CD4-positive, alpha-beta T cell treated with Interleukin-4 for 4 hours (primary cell): ENCODE data around the gene PTGS1.
"Not testable (repeated sequence)": the region's sequence is repeated elsewhere in the genome, so short reads cannot be mapped to it uniquely, and the experiment has no call there.

Source experiments
- DNase-seq: peaks from one replicate; pipeline ENCODE4 v3.0.0-alpha.2; 2020

The PTGS1 gene

DNA sequence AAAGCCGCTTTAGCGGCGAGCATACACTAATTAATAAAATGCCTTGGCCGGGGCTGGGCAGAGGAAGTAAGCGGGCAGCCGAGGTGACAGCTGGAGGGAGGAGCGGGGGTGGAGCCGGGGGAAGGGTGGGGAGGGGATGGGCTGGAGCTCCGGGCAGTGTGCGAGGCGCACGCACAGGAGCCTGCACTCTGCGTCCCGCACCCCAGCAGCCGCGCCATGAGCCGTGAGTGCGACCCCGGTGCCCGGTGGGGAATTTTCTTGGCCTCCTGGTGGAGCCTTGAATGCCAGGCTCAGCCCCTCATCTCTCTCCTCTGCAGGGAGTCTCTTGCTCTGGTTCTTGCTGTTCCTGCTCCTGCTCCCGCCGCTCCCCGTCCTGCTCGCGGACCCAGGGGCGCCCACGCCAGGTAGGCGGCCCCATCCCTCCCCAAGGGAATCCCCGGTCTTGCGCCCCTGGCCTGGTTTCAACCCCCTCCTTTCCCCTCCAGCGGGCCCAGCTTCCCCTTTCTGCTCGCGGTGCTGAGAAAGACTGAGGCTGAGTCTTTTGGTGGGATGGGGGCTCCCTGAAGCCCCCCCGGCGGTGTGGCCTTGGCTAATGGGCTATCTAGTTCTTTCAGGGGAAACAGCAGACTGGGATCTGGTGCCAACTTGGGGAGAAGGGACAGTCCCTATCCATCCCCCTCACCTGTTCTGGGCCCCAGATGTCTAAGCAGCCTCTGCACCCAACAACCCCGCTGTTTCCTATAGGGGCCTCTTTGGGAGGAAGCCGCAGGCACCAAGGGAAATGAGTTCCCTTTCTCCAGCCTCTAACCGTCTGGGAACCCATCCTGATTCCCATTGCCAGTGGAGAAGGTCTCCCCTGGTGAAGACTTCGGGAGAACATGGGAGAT, at the start of gene PTGS1:
Gene PTGS1 (plus strand): TSS at position 156 of the 887 bp plus-strand sequence. CDS start 61 bp downstream, at position 217.
- DNase-seq, result no peak

- DNase-seq, result no peak
Observed at GRCh38 chr9:122322553-122322952, 48.3 kb upstream of the PTGS1 start.

- DNase-seq, result not testable (repeated sequence)
Observed at GRCh38 chr9:122324665-122325064, 46.2 kb upstream of the PTGS1 start.

DNA sequence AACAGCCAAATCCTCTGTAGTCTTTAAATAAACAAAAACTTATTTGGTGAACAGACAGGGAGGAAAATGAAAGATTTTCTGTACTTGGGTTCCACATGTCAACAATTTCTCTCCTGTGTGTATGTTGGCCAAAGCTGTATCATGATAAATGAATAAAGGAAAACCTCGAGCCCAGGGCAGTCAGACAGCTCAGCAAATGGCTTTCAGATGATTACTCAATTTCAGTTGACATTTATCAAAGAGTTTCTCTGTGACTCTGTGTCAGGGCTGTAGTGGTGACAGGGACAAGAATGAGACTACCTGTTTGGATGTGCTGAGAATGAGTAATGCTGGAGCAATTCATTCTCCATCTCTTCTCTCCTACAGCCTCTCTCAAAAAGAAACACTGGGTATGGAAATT, 45.7 kb upstream of the PTGS1 start:
- DNase-seq, result no peak

- DNase-seq, result no peak
Observed at GRCh38 chr9:122327175-122327574, 43.6 kb upstream of the PTGS1 start.

GRCh38 chr9:122329597-122329996, 41.2 kb upstream of the PTGS1 start:
- no peak for DNase-seq

GRCh38 chr9:122330466-122330865, 40.4 kb upstream of the PTGS1 start:
- DNase-seq, result not testable (repeated sequence)

- DNase-seq, result no peak
Observed at GRCh38 chr9:122331523-122331927, 39.3 kb upstream of the PTGS1 start.

DNA sequence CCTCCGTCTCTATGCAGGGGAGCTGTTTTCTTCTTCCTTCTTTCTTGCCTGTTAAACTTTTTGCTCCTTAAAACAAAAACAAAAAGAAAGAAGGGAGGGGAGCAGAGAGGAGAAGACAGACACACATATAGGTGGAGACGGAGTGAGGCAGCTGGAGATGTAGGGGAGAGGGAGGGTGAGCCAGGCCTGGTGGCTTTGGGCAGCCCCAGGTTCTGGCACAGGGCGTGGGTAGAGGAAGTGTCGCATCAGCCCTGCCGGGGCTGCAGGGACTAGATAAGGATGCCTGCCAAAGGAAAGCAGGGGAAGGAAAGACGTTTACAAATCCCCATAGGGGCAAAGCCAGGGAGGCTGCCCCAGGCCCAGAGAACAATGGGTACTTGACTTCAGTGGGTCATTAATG, 38.7 kb upstream of the PTGS1 start:
- DNase-seq, result no peak

DNA sequence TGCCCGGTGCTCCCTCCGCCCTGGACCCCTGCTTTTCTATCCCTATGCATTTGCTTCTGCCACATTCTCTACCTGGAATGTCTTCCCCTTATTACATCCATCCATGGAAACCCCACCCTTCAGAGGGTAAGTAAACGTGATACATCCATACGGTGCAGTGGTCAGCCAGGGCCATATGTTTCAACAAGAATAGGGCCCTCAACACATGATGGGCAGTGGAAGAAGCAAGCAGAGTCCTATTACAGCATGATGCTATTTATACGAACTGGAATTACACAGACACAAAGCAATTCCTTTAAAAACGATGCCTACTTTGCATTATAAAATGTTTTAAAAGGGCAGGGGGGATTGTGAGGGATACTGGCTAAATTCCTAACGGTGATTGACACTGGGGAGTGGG, 38.2 kb upstream of the PTGS1 start:
- no peak for DNase-seq

DNA sequence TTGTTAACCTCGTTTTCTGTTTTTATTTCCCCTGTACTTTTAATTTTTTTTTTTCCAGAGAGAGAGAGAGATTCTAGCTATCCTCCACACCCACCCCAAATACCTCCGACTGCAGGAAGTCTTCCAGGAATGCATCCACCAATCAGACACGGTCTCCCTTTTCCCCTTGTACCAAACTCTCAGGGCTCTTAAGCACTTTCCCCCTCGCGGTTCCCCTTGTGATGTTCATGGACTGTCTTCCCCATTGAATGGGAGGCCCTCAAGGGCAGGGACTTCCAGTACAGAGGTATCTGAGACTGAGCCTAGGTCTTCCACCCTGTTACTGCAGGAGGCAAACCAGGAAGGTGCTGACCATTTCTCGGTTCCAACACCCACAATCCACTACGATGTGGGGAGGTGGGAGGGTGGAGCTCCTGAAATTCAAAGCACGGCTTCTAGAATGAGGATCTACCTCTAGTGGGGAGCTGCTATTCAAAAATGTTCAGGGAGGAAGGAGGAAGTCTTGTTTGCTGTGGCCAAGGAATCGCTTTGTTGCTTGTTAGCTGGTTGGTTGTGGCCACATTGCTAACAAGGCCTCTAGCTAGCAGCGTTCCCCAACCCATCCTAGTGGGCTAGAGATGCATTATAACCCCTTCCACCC, 37.5 kb upstream of the PTGS1 start:
- DNase-seq, result no peak

GRCh38 chr9:122334916-122335315, 35.9 kb upstream of the PTGS1 start:
- DNase-seq, result no peak

- no peak for DNase-seq
Observed at GRCh38 chr9:122336189-122336588, 34.6 kb upstream of the PTGS1 start.

DNA sequence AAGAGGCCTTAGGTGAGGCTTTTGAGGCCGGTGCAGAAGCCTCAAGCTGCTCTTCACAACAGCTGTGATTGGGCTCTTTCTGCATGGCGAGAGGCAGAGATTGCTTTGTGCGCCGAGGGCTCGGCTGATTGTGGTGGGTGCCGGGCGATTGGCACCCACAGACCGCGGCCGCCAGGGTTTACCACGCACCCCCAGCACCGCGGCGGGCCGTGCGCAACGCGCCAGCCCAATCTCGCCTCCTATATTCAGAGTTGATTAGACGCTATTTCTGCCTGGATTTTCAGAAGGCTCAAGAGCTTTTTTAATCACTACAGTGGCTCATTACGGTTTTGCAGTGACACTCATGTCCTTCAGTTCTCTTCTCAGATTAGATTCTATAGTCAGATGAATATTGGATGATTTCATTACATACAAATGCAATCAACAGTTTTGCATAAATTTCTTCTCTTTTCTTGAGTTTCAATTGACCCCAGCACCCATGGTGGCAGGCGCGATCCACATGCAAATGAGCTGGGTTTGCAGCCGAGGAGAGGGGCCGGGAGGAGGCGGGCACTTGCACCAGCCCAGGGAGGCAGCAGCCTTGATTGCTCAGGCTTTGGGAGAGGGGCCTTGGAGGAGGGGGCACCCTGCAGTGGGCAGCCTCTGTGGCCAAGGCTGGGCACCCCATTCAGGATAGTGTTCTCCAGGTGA, 33.8 kb upstream of the PTGS1 start:
- DNase-seq, result no peak

DNA sequence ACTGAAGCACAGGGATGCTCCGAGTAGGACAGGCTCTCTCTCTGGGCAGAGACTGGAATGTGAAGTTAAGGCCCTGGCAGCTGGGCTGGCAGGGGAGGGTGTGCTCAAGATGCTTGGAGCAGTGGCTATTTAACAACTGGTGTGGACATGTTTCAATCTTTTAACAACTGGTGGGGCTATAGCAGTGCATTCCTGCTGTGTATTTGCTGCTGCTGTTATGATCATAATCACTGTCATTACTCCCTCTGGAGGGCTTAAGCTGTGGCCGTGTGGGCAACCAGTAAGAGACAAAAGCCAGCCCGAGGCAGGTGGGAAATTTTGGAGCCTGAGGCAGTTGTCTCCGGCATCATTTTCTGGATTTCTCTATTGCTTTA, 33.3 kb upstream of the PTGS1 start:
- no peak for DNase-seq

DNA sequence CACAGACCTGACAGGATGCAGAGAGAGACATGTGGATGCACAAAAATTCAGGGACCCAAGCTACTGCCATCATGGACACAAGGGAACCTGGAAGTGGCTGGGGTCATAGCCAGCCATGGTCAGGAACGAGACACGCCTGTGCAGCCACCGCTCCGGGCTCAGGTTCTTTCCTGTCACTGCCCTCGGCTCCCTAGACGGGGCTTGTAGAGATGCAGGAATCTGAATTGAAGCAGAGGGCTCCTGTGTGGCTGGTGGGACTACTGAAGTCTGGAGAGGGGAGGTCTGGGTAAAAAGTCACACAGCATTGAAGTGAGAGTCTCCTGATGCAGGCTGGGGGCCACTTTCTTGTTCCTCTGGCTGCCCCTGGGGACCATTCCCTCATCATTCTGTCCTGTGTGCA, 32.3 kb upstream of the PTGS1 start:
- DNase-seq, result no peak

DNA sequence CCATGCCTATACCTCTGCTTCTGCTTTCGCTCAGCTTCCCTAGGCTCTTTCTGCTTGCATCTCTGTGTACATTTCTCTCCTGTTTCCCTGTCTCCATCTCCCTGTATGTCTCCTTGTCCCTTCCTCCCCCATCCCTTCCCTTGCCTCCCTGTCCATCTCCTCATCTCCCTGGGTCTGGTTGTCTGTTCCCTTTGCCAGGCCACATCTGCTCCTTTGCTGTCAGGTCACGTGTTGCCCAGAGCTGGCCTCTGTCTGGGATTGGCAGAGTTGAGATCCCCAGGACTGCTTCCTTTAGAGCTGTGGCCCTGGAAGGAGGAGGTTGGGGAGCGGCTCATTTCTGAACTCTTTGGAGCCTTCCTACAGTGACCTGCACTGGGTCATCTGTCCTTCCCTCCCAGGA, 31.8 kb upstream of the PTGS1 start:
- no peak for DNase-seq

DNA sequence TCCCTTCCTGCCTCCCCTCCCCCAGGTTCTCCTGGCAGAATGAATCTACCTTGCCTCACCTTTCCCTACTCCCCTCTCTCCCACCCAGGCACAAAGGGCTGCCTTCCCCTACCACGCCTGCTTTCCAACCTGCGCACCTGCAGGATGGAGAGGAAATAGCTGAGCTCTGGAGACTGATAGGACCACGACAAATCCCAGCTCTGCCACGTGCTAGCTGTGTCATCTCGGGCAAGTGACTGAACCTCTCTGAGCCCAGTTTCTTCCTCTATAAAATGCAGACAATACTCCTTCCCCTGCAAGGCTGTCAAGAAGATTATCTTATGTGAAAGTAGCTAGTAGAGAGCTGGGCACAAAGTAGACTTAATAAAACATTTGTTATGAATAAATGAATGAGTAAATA, 31.2 kb upstream of the PTGS1 start:
- DNase-seq, result no peak

- no peak for DNase-seq
Observed at GRCh38 chr9:122340161-122340560, 30.7 kb upstream of the PTGS1 start.

DNA sequence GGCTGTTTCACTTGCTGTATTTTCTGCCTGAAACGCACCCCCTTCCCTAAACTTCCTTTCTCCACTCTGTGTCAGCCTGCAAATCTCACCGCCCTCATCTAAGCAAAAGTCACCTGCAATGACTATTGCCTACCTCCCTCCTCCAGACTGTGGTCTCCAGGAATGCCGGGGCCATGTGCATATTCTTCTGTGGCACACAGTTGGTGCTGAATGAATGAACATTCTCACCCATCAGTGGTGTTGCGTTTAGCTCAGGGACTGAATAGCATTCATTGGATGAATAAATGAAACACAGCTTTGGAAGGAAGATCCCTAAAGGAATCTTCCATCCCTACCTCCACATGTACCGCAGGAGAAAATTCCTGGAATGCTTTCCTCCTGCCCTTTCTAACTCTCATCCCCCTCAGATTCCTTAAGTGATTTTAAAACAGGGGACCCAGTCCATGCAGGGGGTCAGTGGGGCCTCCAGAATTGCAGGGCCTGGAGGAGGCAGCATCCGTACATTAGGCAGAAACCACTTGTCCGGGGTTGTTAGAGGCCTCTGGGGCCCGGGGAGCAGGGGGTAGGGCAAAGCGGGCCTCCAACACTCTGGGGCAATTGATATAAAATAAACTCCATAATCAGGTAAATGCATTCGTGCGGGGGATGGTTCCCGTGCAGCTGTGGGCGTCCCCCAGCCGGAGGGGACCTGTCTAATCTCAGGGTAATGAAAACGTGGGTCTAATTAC, 28.3 kb upstream of the PTGS1 start:
- no peak for DNase-seq

DNA sequence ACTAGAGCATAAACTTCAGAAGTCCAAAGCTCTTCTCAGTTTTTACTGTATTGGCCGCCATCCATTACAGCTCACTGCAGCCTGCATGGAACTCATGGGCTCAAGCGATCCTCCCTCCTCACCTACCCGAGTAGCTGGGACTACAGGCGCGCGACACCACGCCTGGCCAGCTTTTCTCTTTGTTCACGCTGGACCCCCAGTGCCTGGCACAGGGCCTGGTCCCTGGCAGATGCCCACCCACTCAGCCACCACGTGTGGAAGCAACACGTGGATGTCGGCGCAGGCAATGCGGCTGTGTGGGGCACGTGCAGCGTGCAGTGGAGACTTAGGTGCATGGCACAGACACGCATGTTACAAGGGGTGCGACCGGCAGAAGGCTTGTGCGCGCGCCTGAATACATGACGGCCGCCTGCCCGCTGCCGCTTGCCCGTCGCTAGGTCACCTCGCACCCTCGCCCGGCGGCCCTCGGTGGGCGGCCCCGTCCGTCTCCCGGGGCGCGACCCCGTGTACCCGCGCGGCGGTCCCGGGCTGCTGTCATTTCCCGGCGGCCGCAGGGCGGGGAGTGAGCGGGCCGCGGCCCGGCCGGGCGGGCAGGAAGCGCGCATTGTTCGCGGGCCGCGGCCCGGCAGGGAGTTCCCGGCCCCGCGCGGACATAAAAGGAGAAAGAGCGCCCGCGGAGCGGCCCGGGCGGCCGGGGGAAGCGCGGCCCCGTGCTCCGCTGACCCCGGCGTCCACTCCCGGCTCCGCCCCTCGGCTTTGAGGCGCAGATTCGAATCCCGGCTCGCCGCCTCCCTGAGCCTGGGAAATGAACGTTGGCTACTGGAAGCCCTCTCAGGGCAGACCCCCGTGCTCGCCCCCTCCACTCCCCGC, 24.1 kb upstream of the PTGS1 start:
- no peak for DNase-seq
